GM21529 (cell line): ENCODE data around the gene NTRK1.

Experiments used
- ATAC-seq: cut with Tn5 transposase; IDR thresholded peaks from one replicate; pipeline ENCODE4 v1.9.1; 2021; ENCODE audit not compliant: unreplicated experiment

The NTRK1 gene

GRCh38 chr1:156836892-156837291 lies 23.8 kb upstream of the NTRK1 start:
- ATAC-seq = no peak

GRCh38 chr1:156838972-156839371 lies 21.7 kb upstream of the NTRK1 start:
- no peak for ATAC-seq

GRCh38 chr1:156839426-156840109 lies 21.1 kb upstream of the NTRK1 start:
- ATAC-seq = no peak

- no peak for ATAC-seq
Measured at GRCh38 chr1:156840186-156840897, 20.3 kb upstream of the NTRK1 start.

- no peak for ATAC-seq
Measured at GRCh38 chr1:156840898-156841279, 19.8 kb upstream of the NTRK1 start.

GRCh38 chr1:156841295-156841855 lies 19.3 kb upstream of the NTRK1 start:
- ATAC-seq = no peak

GRCh38 chr1:156842618-156843300 lies 17.9 kb upstream of the NTRK1 start:
- no peak for ATAC-seq

- no peak for ATAC-seq
Measured at GRCh38 chr1:156844102-156844501, 16.6 kb upstream of the NTRK1 start.

- no peak for ATAC-seq
Measured at GRCh38 chr1:156844638-156845037, 16.0 kb upstream of the NTRK1 start.

- no peak for ATAC-seq
Measured at GRCh38 chr1:156845055-156845952, 15.4 kb upstream of the NTRK1 start.

- no peak for ATAC-seq
Measured at GRCh38 chr1:156845953-156846545, 14.6 kb upstream of the NTRK1 start.

- no peak for ATAC-seq
Measured at GRCh38 chr1:156846643-156847042, 14.0 kb upstream of the NTRK1 start.

GRCh38 chr1:156847591-156848460 lies 12.8 kb upstream of the NTRK1 start:
- no peak for ATAC-seq

- no peak for ATAC-seq
Measured at GRCh38 chr1:156848461-156849150, 12.1 kb upstream of the NTRK1 start.

- no peak for ATAC-seq
Measured at GRCh38 chr1:156849151-156849496, 11.5 kb upstream of the NTRK1 start.

- no peak for ATAC-seq
Measured at GRCh38 chr1:156851779-156852417, 8.8 kb upstream of the NTRK1 start.

GRCh38 chr1:156852418-156852874 lies 8.2 kb upstream of the NTRK1 start:
- no peak for ATAC-seq

GRCh38 chr1:156853761-156854160 lies 6.9 kb upstream of the NTRK1 start:
- no peak for ATAC-seq
